Endothelial cell of umbilical vein (primary cell): Measurements from ENCODE around the gene MAGI1. TPM values are rescaled to one million over a fixed set of nuclear protein-coding genes. Genes with fewer than 3 reads are reported as not detected.

Experiments
- BruUV-seq: library from RNA; stranded (reverse); fragments of 400-500 nt; replicated peaks from 2 replicates; lab custom pipeline; 2021; lab: Mats Ljungman, UMichigan
- CTCF ChIA-PET: fragments of 300-600, 350-600 bp; sonication (Branson Sonifier 250); formaldehyde crosslinking; loops from one replicate; lab custom pipeline; 2021; ENCODE audit warnings: antibody characterized with exemption, inconsistent platforms; lab: Charles Lee
- POLR2A ChIA-PET: fragments of 300-600, 350-600 bp; sonication (Branson Sonifier 250); formaldehyde crosslinking; loops from one replicate; lab custom pipeline; 2021; ENCODE audit warnings: antibody characterized with exemption, inconsistent platforms; lab: Charles Lee
- DNase-seq: peaks from one replicate; pipeline ENCODE4 v3.0.0-alpha.2; 2011; ENCODE audit warnings: low read depth, low spot score
- FAIRE-seq: peaks from 2 replicates; lab custom pipeline; 2011; peaks lifted over from hg19 to GRCh38; lab: Jason Lieb, UNC
- H2AFZ ChIP-seq: 2 replicates; pipeline ENCODE4 v1.6.0; 2012; ENCODE audit warnings: low read depth, low read length, control low read depth, inconsistent platforms
- H3K27ac ChIP-seq: 2 replicates; pipeline ENCODE4 v1.5.1; 2011; ENCODE audit warnings: low read depth, mild to moderate bottlenecking, control low read depth, low read length, moderate library complexity; ENCODE audit not compliant: insufficient read depth
- H3K27me3 ChIP-seq, 2 experiments: 2 replicates each; pipeline versions ENCODE4 v1.6.0 to v1.6.1; 2011; ENCODE audit warnings: low read length in 2 of 2, mixed read lengths in 1 of 2; ENCODE audit not compliant: control insufficient read depth in 2 of 2, insufficient read depth in 2 of 2
- H3K36me3 ChIP-seq, 2 experiments: 2 replicates in 1 of 2; 3 replicates in 1 of 2; pipeline ENCODE4 v1.5.1; 2011; ENCODE audit warnings: low read length in 2 of 2, mild to moderate bottlenecking in 1 of 2, moderate library complexity in 1 of 2; ENCODE audit not compliant: control insufficient read depth in 2 of 2, insufficient read depth in 2 of 2; ENCODE audit errors: extremely low read depth in 1 of 2
- H3K4me1 ChIP-seq: 3 replicates; pipeline ENCODE4 v1.5.1; 2011; ENCODE audit warnings: mild to moderate bottlenecking, low read length; ENCODE audit not compliant: control insufficient read depth, insufficient read depth; ENCODE audit errors: extremely low read depth
- H3K4me2 ChIP-seq: 2 replicates; pipeline ENCODE4 v1.6.1; 2011; ENCODE audit warnings: low read length, control low read depth, mixed read lengths; ENCODE audit not compliant: insufficient read depth
- H3K4me3 ChIP-seq, 3 experiments: fragments of 200-600 bp in 1 of 3; sonication (generic), shearing (Covaris generic) in 1 of 3; replicated peaks in 1 of 3; 2 replicates each; pipeline ENCODE4 v1.5.1; 2011 to 2016; ENCODE audit warnings: control low read depth in 3 of 3, low read length in 3 of 3, mild to moderate bottlenecking in 2 of 3, inconsistent platforms in 1 of 3, low read depth in 1 of 3, moderate library complexity in 1 of 3; ENCODE audit not compliant: insufficient read depth in 1 of 3
- H3K79me2 ChIP-seq: 2 replicates; pipeline ENCODE4 v1.6.0; 2012; ENCODE audit warnings: low read length, inconsistent platforms; ENCODE audit not compliant: control insufficient read depth, insufficient read depth
- H3K9ac ChIP-seq: replicated peaks from 2 replicates; pipeline ENCODE3; 2011; ENCODE audit warnings: low read length, control low read depth; ENCODE audit not compliant: insufficient read depth; ENCODE audit errors: extremely low read depth
- H3K9me1 ChIP-seq: replicated peaks from 3 replicates; pipeline ENCODE4 v1.6.0; 2011; ENCODE audit warnings: mild to moderate bottlenecking, low read length; ENCODE audit not compliant: control insufficient read depth, insufficient read depth; ENCODE audit errors: extremely low read depth
- H3K9me3 ChIP-seq: replicated peaks from 2 replicates; pipeline ENCODE4 v1.5.1; 2012; ENCODE audit warnings: low read length, inconsistent platforms; ENCODE audit not compliant: control insufficient read depth, insufficient read depth
- H4K20me1 ChIP-seq: replicated peaks from 2 replicates; pipeline ENCODE3; 2011; ENCODE audit warnings: mild to moderate bottlenecking, low read length; ENCODE audit not compliant: control insufficient read depth, insufficient read depth; ENCODE audit errors: extremely low read depth
- CTCF ChIP-seq, 2 donors: IDR thresholded peaks; 1 replicate in 1 of 2; 2 replicates in 1 of 2; pipeline ENCODE4 v1.5.1; 2011; ENCODE audit warnings: low read length in 2 of 2, mild to moderate bottlenecking in 2 of 2, moderate library complexity in 2 of 2, control low read depth in 1 of 2, inconsistent platforms in 1 of 2, low read depth in 1 of 2; ENCODE audit not compliant: insufficient read depth in 1 of 2; ENCODE audit errors: extremely low read depth in 1 of 2
- EZH2 ChIP-seq: IDR thresholded peaks from 2 replicates; pipeline ENCODE4 v1.6.1; 2012; ENCODE audit warnings: borderline replicate concordance, low read depth, mild to moderate bottlenecking, moderate library complexity, low read length, inconsistent platforms; ENCODE audit not compliant: severe bottlenecking
- FOS ChIP-seq: IDR thresholded peaks from 2 replicates; pipeline ENCODE4 v1.6.1; 2011; ENCODE audit warnings: mild to moderate bottlenecking, low read length, moderate library complexity, borderline replicate concordance; ENCODE audit not compliant: insufficient read depth
- GATA2 ChIP-seq: IDR thresholded peaks from 2 replicates; pipeline ENCODE4 v1.7.0; 2011; ENCODE audit warnings: low read depth, mild to moderate bottlenecking, moderate library complexity, mixed read lengths, low read length; ENCODE audit not compliant: insufficient read length, insufficient read depth
- JUN ChIP-seq: IDR thresholded peaks from 2 replicates; pipeline ENCODE4 v1.6.1; 2011; ENCODE audit warnings: borderline replicate concordance, low read depth; ENCODE audit not compliant: insufficient read length, insufficient read depth
- MAX ChIP-seq: IDR thresholded peaks from 2 replicates; pipeline ENCODE4 v1.6.1; 2011; ENCODE audit not compliant: insufficient read depth, insufficient read length
- MYC ChIP-seq: IDR thresholded peaks from one replicate; pipeline ENCODE4 v1.6.1; 2011; ENCODE audit warnings: mild to moderate bottlenecking, low read depth, low read length
- POLR2A ChIP-seq: IDR thresholded peaks from 2 replicates; pipeline ENCODE4 v1.6.1; 2012; ENCODE audit warnings: low read depth, mild to moderate bottlenecking, control low read depth, low read length
- POLR2AphosphoS5 ChIP-seq: IDR thresholded peaks from 2 replicates; pipeline ENCODE4 v1.6.1; 2012; ENCODE audit warnings: low read depth, mild to moderate bottlenecking, control low read depth, low read length, moderate library complexity; ENCODE audit not compliant: insufficient read depth
- dilution Hi-C: fragments of 300-500 bp; cut with MboI; formaldehyde crosslinking; loops from one replicate; pipeline ENCODE4 v1.15.0; 2019; ENCODE audit warnings: low sequenced_read_pairs; ENCODE audit not compliant: extremely low pct_ligation_motif_present
- intact Hi-C: fragments of 100-400 bp; cut with micrococcal nuclease; formaldehyde crosslinking; loops from one replicate; pipeline ENCODE4 v1.10.0; 2022
- polyA plus RNA-seq, 4 experiments: library from polyadenylated mRNA; depleted of rRNA in 3 of 4; stranded (reverse) in 3 of 4; unstranded in 1 of 4; fragments of >200 nt; gene quantifications; 2 replicates each; pipeline versions ENCODE4 v1.2.1 to v1.2.3, GENCODE V29; 2011 to 2012; ENCODE audit warnings: missing spikeins in 1 of 4
- total RNA-seq: library from RNA; stranded (reverse); gene quantifications from 2 replicates; pipeline ENCODE4 v1.2.3, GENCODE V29; 2021

Gene MAGI1
- total and polyA plus RNA-seq, 2 donors (not counting 3 experiments of a cell fraction or from before 2014, with no cell fraction given) = 10.1 to 47.9 TPM

DNA sequence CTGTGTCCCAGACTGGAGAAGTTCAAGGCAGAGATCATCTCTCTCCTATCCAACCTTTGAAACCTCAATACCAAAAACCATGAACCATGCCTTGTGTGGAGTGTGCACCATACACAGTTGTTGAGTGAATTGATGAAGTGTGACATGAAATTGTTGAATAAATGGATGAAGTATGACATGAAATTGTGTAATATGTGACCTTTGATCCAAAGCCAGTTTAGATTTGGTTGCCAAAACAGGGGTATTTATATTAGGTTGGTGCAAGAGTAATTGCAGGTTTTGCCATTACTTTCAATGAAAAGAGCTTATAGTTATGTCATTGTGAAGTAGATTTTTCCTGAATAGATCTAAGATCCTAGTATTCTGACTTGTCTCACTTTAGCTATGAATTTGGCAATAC is 3.1 kb upstream of the MAGI1 start:
- BruUV-seq = no TSS peak
- Histone ChIP-seq H3K9me3 (no peaks in the 10 kb centered on the region), H4K20me1 (no peaks in the 10 kb centered on the region), H3K27me3 (no peaks in the 10 kb centered on the region), H3K4me2 (no peak overlapping the region), H3K9ac (no peak overlapping the region), H3K36me3 (no peaks in the 10 kb centered on the region), H3K4me1 (peaks cover 8% of the 10 kb centered on the region), H2AFZ (no peak overlapping the region), H3K79me2 (peaks cover 10% of the 10 kb centered on the region), H3K9me1 (no peaks in the 10 kb centered on the region), H3K27ac (no peak overlapping the region), H3K4me3 (no peak overlapping the region)
- intact Hi-C loops (no loop called here), dilution Hi-C loops (no loop called here)
- DNase-seq (no peak), FAIRE-seq (no peak)
- ChIA-PET CTCF (interaction anchor here (1.1 to 1.5 kb wide), 2 partner anchors 14 to 95 kb away, joined by 5 read pairs; no protein-coding TSS in a partner anchor), POLR2A (interaction anchor here (0.5 kb wide), 1 partner anchor 79 kb away, joined by 12 read pairs; no protein-coding TSS in a partner anchor)
- TF ChIP-seq EZH2 = no peak
- no peak for TF ChIP-seq MAX
- TF ChIP-seq GATA2 = no peak
- TF ChIP-seq POLR2A = no peak
- TF ChIP-seq CTCF (IDR thresholded peaks at IDR 0.05; ENCODE audit: extremely low read depth in 1 of 2, insufficient read depth in 1 of 2, low read depth in 1 of 2, low read length in 2 of 2) = no peak
- no peak for TF ChIP-seq MYC
- TF ChIP-seq POLR2AphosphoS5 = no peak
- TF ChIP-seq JUN = no peak
- no peak for TF ChIP-seq FOS
